Ovary (tissue), 3 donors: ENCODE results near the gene PSMD11.

ENCODE experiments used
- CTCF ChIP-seq, 3 donors: fragments of 450-650 bp in 2 of 3; fragments of 200-600 bp in 1 of 3; IDR thresholded peaks; one replicate each; pipeline versions ENCODE4 v1.5.1 to v1.8.0; 2016 to 2022; ENCODE audit warnings: antibody characterized with exemption in 3 of 3, mild to moderate bottlenecking in 1 of 3
- EP300 ChIP-seq: sonication (generic); formaldehyde crosslinking; IDR thresholded peaks from one replicate; pipeline ENCODE4 v1.6.1; 2017; ENCODE audit warnings: antibody characterized with exemption
- POLR2A ChIP-seq: fragments of 450-650 bp; IDR thresholded peaks from one replicate; pipeline ENCODE4 v1.6.1; 2017; ENCODE audit warnings: antibody characterized with exemption, mild to moderate bottlenecking, moderate library complexity
- donor health status: DM: no; HTN: no; CAD: no.

GRCh38 chr17:32497431-32498205 is 53.3 kb downstream of the PSMD11 start:
- TF ChIP-seq CTCF (IDR thresholded peaks at IDR 0.05) (no peak), EP300 (no peak), POLR2A (no peak)
